ENCODE measurements around the gene ENG.
"Not testable (repeated sequence)": the region's sequence is repeated elsewhere in the genome, so short reads cannot be mapped to it uniquely, and the experiment has no call there.

The ENG gene

GRCh38 chr9:127892831-127893230 is 38.4 kb upstream of the ENG start:
- peaks cover 10 to 23% (median 22%) of the 10 kb centered on the region in 5 donors for H3K4me1 ChIP-seq (ENCODE audit: control insufficient read depth in 5 of 5, insufficient read depth in 5 of 5, low read length in 5 of 5)
- no peak overlapping the region for H3K4me3 ChIP-seq (ENCODE audit: low read depth in 1 of 5, low read length in 5 of 5)
- H3K9ac ChIP-seq (ENCODE audit: low read length in 5 of 5) = no peak overlapping the region
- H3K27ac ChIP-seq (ENCODE audit: low read depth, low read length) = no peak overlapping the region
- H3K27me3 ChIP-seq (ENCODE audit: control insufficient read depth in 5 of 5, insufficient read depth in 4 of 5, low read length in 5 of 5) = no peaks in the 10 kb centered on the region
- peaks cover 0 to 12% (median 10%) of the 10 kb centered on the region in 5 donors for H3K9me3 ChIP-seq (ENCODE audit: control insufficient read depth in 5 of 5, low read length in 5 of 5)
- H3K36me3 ChIP-seq (ENCODE audit: control insufficient read depth in 5 of 5, insufficient read depth in 5 of 5, low read length in 5 of 5) = peaks cover 7 to 71% (median 62%) of the 10 kb centered on the region in 5 donors

GRCh38 chr9:127890053-127890452 is 35.6 kb upstream of the ENG start:
- Histone ChIP-seq H3K9ac (ENCODE audit: low read length in 5 of 5) (no peak overlapping the region), H3K36me3 (ENCODE audit: control insufficient read depth in 5 of 5, insufficient read depth in 5 of 5, low read length in 5 of 5) (peaks cover 7 to 83% (median 73%) of the 10 kb centered on the region in 5 donors), H3K9me3 (ENCODE audit: control insufficient read depth in 5 of 5, low read length in 5 of 5) (peaks cover 0 to 10% (median 10%) of the 10 kb centered on the region in 5 donors), H3K4me1 (ENCODE audit: control insufficient read depth in 5 of 5, insufficient read depth in 5 of 5, low read length in 5 of 5) (peaks cover 0 to 8% (median 8%) of the 10 kb centered on the region in 5 donors), H3K27ac (ENCODE audit: low read depth, low read length) (no peak overlapping the region), H3K4me3 (ENCODE audit: low read depth in 1 of 5, low read length in 5 of 5) (no peak overlapping the region), H3K27me3 (ENCODE audit: control insufficient read depth in 5 of 5, insufficient read depth in 4 of 5, low read length in 5 of 5) (no peaks in the 10 kb centered on the region)

GRCh38 chr9:127887792-127888191 is 33.3 kb upstream of the ENG start:
- H3K4me3 ChIP-seq (ENCODE audit: low read depth in 1 of 5, low read length in 5 of 5) = no peak overlapping the region
- H3K27ac ChIP-seq (ENCODE audit: low read depth, low read length) = no peak overlapping the region
- H3K9ac ChIP-seq (ENCODE audit: low read length in 5 of 5) = no peak overlapping the region
- H3K36me3 ChIP-seq (ENCODE audit: control insufficient read depth in 5 of 5, insufficient read depth in 5 of 5, low read length in 5 of 5) = peaks cover 5 to 67% (median 61%) of the 10 kb centered on the region in 5 donors
- peaks cover 0 to 2% (median 0%) of the 10 kb centered on the region in 5 donors for H3K9me3 ChIP-seq (ENCODE audit: control insufficient read depth in 5 of 5, low read length in 5 of 5)
- no peaks in the 10 kb centered on the region for H3K27me3 ChIP-seq (ENCODE audit: control insufficient read depth in 5 of 5, insufficient read depth in 4 of 5, low read length in 5 of 5)
- H3K4me1 ChIP-seq (ENCODE audit: control insufficient read depth in 5 of 5, insufficient read depth in 5 of 5, low read length in 5 of 5) = peaks cover 3 to 24% (median 20%) of the 10 kb centered on the region in 5 donors

GRCh38 chr9:127886401-127886972 is 32.0 kb upstream of the ENG start:
- Histone ChIP-seq H3K27ac (ENCODE audit: low read depth, low read length) (peak overlapping the region; percentile 29), H3K4me3 (ENCODE audit: low read depth in 1 of 5, low read length in 5 of 5) (no peak overlapping the region), H3K36me3 (ENCODE audit: control insufficient read depth in 5 of 5, insufficient read depth in 5 of 5, low read length in 5 of 5) (peaks cover 0 to 58% (median 54%) of the 10 kb centered on the region in 5 donors), H3K4me1 (ENCODE audit: control insufficient read depth in 5 of 5, insufficient read depth in 5 of 5, low read length in 5 of 5) (peaks cover 3 to 31% (median 26%) of the 10 kb centered on the region in 5 donors), H3K9me3 (ENCODE audit: control insufficient read depth in 5 of 5, low read length in 5 of 5) (no peaks in the 10 kb centered on the region), H3K27me3 (ENCODE audit: control insufficient read depth in 5 of 5, insufficient read depth in 4 of 5, low read length in 5 of 5) (no peaks in the 10 kb centered on the region), H3K9ac (ENCODE audit: low read length in 5 of 5) (no peak overlapping the region)

GRCh38 chr9:127885508-127886281 is 31.2 kb upstream of the ENG start:
- Histone ChIP-seq H3K27me3 (ENCODE audit: control insufficient read depth in 5 of 5, insufficient read depth in 4 of 5, low read length in 5 of 5) (no peaks in the 10 kb centered on the region), H3K9me3 (ENCODE audit: control insufficient read depth in 5 of 5, low read length in 5 of 5) (no peaks in the 10 kb centered on the region), H3K4me3 (ENCODE audit: low read depth in 1 of 5, low read length in 5 of 5) (no peak overlapping the region), H3K9ac (ENCODE audit: low read length in 5 of 5) (peak overlapping the region in 2 of 5 donors; percentile 30 to 56), H3K36me3 (ENCODE audit: control insufficient read depth in 5 of 5, insufficient read depth in 5 of 5, low read length in 5 of 5) (peaks cover 0 to 50% (median 48%) of the 10 kb centered on the region in 5 donors), H3K27ac (ENCODE audit: low read depth, low read length) (peak overlapping the region; percentile 29), H3K4me1 (ENCODE audit: control insufficient read depth in 5 of 5, insufficient read depth in 5 of 5, low read length in 5 of 5) (peaks cover 3 to 31% (median 26%) of the 10 kb centered on the region in 5 donors)

GRCh38 chr9:127884976-127885490 is 30.6 kb upstream of the ENG start:
- peak overlapping the region in 4 of 5 donors; percentile 8 to 59 (median 32) for H3K9ac ChIP-seq (ENCODE audit: low read length in 5 of 5)
- H3K4me1 ChIP-seq (ENCODE audit: control insufficient read depth in 5 of 5, insufficient read depth in 5 of 5, low read length in 5 of 5) = peaks cover 3 to 31% (median 26%) of the 10 kb centered on the region in 5 donors
- peak overlapping the region; percentile 29 for H3K27ac ChIP-seq (ENCODE audit: low read depth, low read length)
- H3K27me3 ChIP-seq (ENCODE audit: control insufficient read depth in 5 of 5, insufficient read depth in 4 of 5, low read length in 5 of 5) = no peaks in the 10 kb centered on the region
- H3K9me3 ChIP-seq (ENCODE audit: control insufficient read depth in 5 of 5, low read length in 5 of 5) = no peaks in the 10 kb centered on the region
- H3K4me3 ChIP-seq (ENCODE audit: low read depth in 1 of 5, low read length in 5 of 5) = no peak overlapping the region
- peaks cover 0 to 44% (median 41%) of the 10 kb centered on the region in 5 donors for H3K36me3 ChIP-seq (ENCODE audit: control insufficient read depth in 5 of 5, insufficient read depth in 5 of 5, low read length in 5 of 5)

GRCh38 chr9:127884427-127884911 is 30.0 kb upstream of the ENG start:
- Histone ChIP-seq H3K4me3 (ENCODE audit: low read depth in 1 of 5, low read length in 5 of 5) (no peak overlapping the region), H3K27ac (ENCODE audit: low read depth, low read length) (peak overlapping the region; percentile 29), H3K36me3 (ENCODE audit: control insufficient read depth in 5 of 5, insufficient read depth in 5 of 5, low read length in 5 of 5) (peaks cover 0 to 40% (median 35%) of the 10 kb centered on the region in 5 donors), H3K9ac (ENCODE audit: low read length in 5 of 5) (peak overlapping the region in 3 of 5 donors; percentile 8 to 59 (median 33)), H3K9me3 (ENCODE audit: control insufficient read depth in 5 of 5, low read length in 5 of 5) (no peaks in the 10 kb centered on the region), H3K4me1 (ENCODE audit: control insufficient read depth in 5 of 5, insufficient read depth in 5 of 5, low read length in 5 of 5) (peaks cover 3 to 31% (median 26%) of the 10 kb centered on the region in 5 donors), H3K27me3 (ENCODE audit: control insufficient read depth in 5 of 5, insufficient read depth in 4 of 5, low read length in 5 of 5) (no peaks in the 10 kb centered on the region)

GRCh38 chr9:127883959-127884358 is 29.5 kb upstream of the ENG start:
- Histone ChIP-seq H3K9ac (ENCODE audit: low read length in 5 of 5) (no peak overlapping the region), H3K9me3 (ENCODE audit: control insufficient read depth in 5 of 5, low read length in 5 of 5) (no peaks in the 10 kb centered on the region), H3K27ac (ENCODE audit: low read depth, low read length) (peak overlapping the region; percentile 29), H3K27me3 (ENCODE audit: control insufficient read depth in 5 of 5, insufficient read depth in 4 of 5, low read length in 5 of 5) (no peaks in the 10 kb centered on the region), H3K36me3 (ENCODE audit: control insufficient read depth in 5 of 5, insufficient read depth in 5 of 5, low read length in 5 of 5) (peaks cover 0 to 40% (median 35%) of the 10 kb centered on the region in 5 donors), H3K4me1 (ENCODE audit: control insufficient read depth in 5 of 5, insufficient read depth in 5 of 5, low read length in 5 of 5) (peaks cover 3 to 31% (median 26%) of the 10 kb centered on the region in 5 donors), H3K4me3 (ENCODE audit: low read depth in 1 of 5, low read length in 5 of 5) (no peak overlapping the region)

GRCh38 chr9:127881715-127882114 is 27.3 kb upstream of the ENG start:
- not testable (repeated sequence) for H3K9ac ChIP-seq (ENCODE audit: low read length in 5 of 5); H3K27me3 ChIP-seq (ENCODE audit: control insufficient read depth in 5 of 5, insufficient read depth in 4 of 5, low read length in 5 of 5); H3K9me3 ChIP-seq (ENCODE audit: control insufficient read depth in 5 of 5, low read length in 5 of 5); H3K27ac ChIP-seq (ENCODE audit: low read depth, low read length); H3K4me3 ChIP-seq (ENCODE audit: low read depth in 1 of 5, low read length in 5 of 5)
- peaks cover 5 to 45% (median 40%) of the 10 kb centered on the region in 5 donors for H3K4me1 ChIP-seq (ENCODE audit: control insufficient read depth in 5 of 5, insufficient read depth in 5 of 5, low read length in 5 of 5)
- peaks cover 0 to 26% (median 20%) of the 10 kb centered on the region in 5 donors for H3K36me3 ChIP-seq (ENCODE audit: control insufficient read depth in 5 of 5, insufficient read depth in 5 of 5, low read length in 5 of 5)

- Histone ChIP-seq H3K4me1 (ENCODE audit: control insufficient read depth in 5 of 5, insufficient read depth in 5 of 5, low read length in 5 of 5) (peaks cover 5 to 53% (median 50%) of the 10 kb centered on the region in 5 donors), H3K27ac (ENCODE audit: low read depth, low read length) (no peak overlapping the region), H3K27me3 (ENCODE audit: control insufficient read depth in 5 of 5, insufficient read depth in 4 of 5, low read length in 5 of 5) (no peaks in the 10 kb centered on the region), H3K9me3 (ENCODE audit: control insufficient read depth in 5 of 5, low read length in 5 of 5) (no peaks in the 10 kb centered on the region), H3K36me3 (ENCODE audit: control insufficient read depth in 5 of 5, insufficient read depth in 5 of 5, low read length in 5 of 5) (peaks cover 0 to 14% (median 10%) of the 10 kb centered on the region in 5 donors), H3K4me3 (ENCODE audit: low read depth in 1 of 5, low read length in 5 of 5) (no peak overlapping the region), H3K9ac (ENCODE audit: low read length in 5 of 5) (no peak overlapping the region)
Observed at GRCh38 chr9:127880143-127880542, 25.7 kb upstream of the ENG start.

Measured in subcutaneous abdominal adipose tissue (tissue), 5 donors.